Anterior cingulate cortex (tissue), 58 donors: ENCODE measurements around the gene LRRC27.

Experiments used
- DNase-seq, 58 donors: peaks; one replicate each; lab custom pipeline; 2025; lab: John Stamatoyannopoulos, UW

LRRC27 gene

DNA sequence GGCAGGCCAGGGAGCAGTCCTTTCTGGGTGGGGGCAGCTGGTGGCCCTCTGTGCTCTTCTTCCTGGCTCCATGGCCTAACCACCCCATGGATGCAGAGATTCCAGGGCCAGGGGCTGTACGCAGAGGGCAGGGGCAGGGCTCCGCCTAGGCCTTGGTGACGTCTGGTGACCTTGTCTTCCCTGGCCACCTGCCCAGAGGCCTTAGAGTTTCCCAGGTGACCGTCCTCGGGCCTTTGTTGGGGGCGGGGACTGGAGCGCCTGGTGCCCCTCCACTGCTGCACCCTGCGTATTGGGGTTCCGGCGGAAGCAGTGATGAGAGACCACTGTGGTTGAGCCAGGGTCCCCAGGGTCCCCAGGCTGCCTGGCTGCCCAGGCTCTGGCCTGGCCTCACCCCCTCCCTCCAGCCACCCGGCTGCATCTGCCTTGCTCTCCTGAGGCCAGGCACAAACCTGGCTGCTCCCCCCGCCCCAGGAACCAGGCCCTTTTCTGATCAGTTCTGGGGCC lies 75.3 kb downstream of the LRRC27 start:
- DNase-seq: no peak

- DNase-seq: peak in 6 of 58 donors; percentile 28 to 52 (median 40)
These were observed 75.9 kb downstream of the LRRC27 start for GRCh38 chr10:132407846-132408278.

DNA sequence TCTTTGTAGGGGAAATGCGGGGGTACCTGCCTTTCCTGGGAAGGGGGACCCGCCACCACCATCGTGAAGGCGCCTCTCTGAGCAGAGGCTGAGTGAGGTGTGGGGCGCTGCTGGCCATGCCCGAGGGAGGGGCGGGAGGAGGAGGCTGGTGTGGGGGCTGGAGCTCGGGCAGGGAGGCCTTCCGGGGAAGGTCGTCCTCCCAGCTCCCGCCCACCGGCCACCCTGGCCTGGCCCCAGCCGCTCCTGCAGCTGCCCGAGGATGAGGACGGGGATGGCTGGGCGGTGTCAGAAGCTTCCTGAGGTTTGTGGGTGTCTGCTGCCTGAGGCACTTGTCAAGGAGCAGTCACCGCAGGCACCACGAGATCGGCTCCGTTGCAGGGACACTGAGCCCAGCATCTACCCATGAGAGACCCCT lies 76.4 kb downstream of the LRRC27 start:
- no peak for DNase-seq

- DNase-seq: no peak
These were observed 77.1 kb downstream of the LRRC27 start for GRCh38 chr10:132408823-132409666.

DNA sequence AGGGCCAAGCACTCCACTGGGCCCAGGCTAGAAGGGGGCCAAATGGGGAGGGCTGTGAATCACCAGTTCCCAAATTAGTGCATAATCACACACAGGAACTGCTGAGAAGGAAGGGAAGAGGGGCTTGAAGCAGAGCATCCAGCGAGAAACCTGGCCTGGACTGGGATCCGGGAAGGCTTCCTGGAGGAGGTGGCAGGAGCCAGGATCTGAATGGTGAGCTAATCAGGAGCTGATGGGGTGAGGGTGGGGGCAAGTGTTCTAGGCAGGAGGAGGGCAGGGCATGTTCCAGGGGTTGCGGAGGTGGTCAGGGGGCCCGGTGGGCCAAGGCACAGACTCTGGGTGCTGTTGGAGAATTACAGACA lies 77.7 kb downstream of the LRRC27 start:
- no peak for DNase-seq

DNA sequence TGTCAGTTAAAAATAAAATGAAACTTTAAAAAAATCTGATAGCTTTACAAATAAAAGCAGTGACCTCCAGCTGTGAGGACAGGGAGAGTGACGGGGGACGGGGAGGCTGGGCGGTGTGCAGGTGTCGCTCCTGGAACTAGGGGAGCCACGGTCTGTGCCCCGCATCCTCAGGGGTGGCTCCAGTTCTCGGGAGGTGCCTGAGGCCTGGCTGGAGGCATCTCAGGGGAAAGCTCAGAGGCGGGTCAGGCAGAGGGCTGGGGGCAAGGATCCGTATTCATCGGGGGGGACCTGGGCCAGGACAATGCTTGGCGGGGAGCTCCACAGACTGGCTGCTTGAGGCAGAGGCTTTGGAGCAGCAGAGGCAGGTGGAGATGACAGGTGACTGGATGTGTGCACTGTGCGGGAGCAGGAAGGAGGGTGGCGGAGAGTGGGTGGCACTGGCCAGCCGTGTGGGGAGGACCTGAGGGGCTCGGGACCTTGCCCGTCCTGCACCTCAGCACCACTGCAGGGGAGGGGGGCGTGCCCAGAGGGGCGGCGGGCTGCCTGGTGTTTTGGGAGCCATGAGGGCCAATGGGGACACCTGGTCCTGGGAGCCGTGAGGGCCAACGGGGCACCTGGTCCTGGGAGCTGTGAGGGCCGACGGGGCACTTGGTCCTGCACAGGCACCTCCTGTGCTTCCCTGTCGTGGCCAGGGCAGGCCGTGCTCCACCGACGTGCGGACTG lies 78.2 kb downstream of the LRRC27 start:
- no peak for DNase-seq

GRCh38 chr10:132410779-132411532 lies 79.0 kb downstream of the LRRC27 start:
- DNase-seq: no peak

DNA sequence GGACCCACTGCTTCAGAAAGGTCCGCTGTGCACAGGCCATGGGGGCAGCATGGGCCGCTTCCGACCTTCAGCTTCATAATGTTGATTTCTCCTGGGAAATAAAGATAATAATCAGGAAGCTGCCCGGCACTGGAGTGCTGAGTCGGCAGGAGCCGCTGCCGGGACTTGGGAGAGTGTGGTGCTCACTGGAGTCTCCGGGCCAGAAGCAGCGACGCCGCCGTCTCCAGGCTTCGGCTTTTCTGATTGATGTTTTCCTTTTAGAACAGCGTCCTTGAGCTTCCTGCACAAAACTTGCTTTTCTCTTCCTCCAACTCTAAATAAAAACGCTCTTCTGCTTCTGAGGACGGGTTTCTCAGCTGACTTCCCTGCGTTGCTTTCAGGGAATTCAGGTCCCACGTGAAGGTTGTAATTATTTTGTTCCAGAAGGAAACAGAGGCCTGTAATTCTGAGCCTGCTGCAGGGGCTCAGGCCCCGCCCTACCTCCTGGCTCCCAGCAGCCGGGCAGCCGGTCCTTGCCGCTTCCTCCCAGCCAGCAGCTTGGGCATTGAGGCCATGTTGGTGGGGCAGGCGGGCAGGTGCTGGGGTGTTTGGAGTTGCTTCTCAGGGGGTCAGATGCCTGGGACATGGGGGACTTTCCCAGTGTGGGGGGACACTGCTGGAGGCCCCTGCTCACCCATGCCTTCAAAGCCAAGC lies 79.7 kb downstream of the LRRC27 start:
- DNase-seq: peak in 4 of 58 donors; percentile 25 to 44 (median 34)

DNA sequence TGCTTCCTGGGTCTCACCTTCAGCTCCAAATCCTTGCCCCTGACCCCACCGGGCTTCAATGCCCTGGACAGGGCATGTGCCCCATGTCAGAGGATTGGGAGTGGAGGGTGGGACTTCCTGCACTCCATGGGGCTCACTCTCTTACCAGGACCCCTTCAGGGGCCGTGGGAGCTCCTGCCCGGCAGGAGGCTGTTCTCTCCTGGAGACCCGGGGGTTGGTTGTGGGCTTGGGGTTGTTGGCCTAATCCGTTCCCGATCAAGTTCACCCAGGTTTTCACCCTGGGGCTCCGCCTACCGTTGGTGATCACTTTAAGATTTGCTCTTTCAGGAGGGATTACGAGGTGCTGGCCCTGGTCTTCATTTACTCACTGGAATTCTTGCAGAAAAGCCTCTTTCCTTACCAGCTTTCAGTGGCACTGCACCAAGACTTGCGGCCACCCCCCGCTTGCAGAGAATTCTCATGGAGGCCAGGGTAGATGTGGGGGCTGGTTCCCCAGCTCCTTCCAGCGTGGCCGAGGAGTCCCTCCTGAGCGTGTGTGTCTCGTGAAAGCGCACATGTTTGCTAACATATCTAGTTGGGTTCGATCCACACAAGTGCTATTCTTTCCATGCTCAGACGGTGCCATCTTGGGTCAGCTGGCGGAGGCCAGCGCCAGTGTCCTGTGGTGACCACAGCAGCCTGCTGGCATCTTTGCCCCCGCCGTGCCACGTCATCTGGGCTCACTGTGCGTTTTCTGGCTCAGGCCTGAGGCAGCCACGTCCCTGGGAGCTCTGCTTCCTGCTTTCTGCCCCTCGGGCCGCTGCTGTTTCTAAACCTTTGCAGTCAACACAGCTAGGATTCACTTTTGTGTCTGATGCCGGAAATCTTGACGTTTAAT lies 80.6 kb downstream of the LRRC27 start:
- DNase-seq: no peak

DNA sequence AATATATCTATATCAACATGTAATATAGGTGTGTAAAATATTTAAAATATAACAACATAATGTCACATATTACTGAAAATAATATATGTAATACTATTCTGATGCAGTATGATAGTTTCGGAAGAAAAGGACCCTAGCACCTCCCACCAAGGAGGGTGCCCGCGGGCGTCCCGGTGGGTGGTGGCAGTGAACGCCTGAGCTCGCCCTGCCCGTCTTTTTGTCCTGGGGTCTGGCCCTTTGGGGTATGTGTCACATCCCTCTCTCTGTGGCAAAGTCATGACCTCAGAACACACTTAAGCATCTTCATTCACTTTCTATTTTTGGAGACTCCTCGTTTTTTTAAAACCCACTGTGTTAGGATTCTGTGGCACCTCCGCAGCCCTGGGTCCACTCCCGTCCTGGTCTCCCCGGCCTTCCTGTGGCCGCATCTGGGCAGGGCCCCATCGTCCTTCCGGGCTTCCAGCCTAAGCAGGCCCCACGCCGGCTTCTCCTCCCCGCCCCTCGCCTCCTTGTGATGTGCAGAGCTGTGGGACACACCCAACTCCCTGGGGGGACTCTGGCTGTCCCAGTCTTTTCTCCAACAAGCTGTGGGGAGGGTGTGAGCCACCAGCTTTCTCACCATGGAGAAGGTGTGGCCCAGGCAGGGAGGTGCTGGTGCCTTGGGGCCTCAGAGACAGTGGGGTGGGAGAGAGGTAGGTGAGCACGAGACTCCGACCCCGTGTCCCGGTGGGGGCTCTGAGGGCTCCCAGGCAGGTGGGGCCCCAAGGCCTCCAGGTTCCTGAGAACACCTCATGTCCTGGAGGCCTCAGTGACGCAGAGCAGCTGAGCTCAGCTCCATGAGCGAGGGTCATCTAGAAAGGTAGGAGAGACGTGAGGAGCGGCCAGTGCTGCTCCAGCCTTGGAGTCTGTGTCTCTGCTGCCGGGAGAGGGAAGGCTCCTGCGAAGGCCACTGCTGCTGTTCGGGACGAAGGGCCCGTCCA lies 81.5 kb downstream of the LRRC27 start:
- no peak for DNase-seq

DNA sequence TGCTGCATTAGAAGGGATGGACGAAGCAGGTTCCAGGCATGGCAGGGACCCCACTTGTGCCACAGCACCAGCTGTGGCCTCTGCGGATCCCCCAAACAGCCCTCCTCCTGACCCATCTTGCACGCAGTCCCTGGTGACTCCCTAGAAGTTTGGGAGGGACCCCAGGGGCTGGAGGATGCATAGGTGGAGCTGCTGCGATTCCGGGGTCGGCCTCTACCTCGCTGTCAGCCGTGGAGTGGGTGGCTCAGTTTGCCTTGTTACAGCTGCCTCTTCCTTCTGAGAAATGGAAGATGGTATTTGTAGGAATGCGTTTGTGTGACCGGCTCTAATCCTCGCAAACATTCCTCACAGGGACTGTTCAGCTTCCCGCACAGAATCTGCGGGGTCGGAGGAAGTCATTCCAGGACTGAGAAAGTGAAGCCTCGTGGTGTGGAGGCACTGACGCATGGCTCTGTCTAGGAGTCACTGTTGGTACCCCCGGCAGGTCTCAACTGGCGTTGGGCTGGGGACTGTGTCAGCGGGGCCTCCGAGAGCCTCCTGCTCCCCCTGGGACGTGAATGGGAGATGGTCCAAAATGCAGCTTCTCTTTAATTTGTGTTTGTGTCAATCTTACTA lies 82.5 kb downstream of the LRRC27 start:
- DNase-seq: no peak

DNA sequence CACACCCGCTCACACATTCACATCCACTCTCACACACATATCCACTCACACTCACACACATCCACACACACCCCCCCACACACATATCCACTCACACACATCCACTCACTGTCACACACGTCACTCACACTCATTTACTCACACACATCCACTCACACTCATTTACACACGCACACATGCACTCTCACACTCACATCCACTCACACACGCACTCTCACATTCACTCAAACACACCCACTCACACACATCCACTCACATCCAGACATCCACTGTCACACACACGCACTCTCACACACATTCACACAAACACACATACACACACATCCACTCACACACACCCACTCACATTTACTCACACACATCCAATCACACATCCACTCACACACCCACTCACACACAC lies 83.3 kb downstream of the LRRC27 start:
- no peak for DNase-seq

- no peak for DNase-seq
These were observed 84.0 kb downstream of the LRRC27 start for GRCh38 chr10:132415956-132416355.

DNA sequence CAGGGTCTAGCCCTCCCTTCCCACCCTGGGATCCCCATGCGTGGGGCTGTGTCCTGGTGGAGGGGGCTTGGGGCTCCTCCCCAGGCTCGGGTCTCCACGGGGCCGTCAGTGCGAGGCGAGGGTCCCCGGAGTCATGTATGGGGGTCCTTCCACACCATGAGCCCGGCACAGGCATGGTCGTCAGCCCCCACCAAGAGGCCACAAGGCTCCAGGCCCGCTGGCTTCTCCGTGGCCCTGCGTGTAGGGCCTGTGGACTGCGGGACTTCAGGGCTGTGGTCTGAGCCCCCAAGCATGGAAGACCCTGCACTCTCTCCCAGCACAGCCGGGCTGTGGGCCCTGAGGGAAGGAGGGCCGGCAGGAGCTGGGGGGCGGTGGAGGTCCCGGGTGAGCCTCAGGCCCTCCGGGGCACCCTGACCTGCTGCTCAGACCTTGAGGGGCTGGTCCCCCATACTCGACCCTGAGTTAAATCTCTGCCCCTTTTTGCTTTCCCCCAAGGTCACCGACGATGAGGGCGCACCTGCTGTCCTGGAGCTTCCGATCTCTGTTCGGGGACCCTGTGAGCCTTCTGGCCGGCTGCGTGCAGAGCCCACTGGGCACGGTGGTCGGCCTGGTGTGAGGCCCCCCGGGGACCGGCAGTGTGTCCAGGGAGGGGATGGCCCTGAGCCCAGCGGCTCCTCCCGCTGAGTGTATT lies 84.7 kb downstream of the LRRC27 start:
- DNase-seq: no peak

DNA sequence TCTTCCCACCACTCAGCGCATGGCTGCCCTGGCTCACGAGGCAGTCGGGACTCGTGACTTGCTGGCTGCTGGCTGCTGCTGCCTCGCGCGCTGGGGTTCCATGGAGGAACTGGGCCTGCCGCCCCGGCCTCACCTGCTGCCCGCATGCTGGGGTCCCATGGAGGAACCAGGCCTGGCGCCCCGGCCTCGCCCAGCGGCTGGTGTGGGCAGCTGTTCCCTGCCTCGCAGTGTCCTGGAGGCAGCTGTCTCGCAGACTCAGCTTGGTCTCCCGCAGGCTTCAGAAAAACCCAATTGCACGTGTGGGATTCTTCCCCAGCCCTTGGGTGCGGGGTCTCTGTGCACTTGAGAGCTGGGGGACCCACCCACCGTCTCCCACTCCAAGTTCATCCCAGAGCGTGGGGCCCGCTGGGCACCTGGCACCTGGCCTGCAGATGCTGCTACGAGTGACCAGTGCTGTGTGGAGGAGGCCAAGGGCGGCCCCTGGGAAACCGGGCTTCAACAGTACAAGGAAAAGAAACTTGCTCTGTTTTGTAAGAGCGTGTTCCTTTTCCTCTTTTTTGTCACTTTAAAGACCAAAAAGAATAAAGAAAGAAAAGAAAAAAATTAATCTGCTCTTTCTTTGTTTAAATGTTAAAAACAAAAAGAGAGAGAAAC lies 85.4 kb downstream of the LRRC27 start:
- no peak for DNase-seq

DNA sequence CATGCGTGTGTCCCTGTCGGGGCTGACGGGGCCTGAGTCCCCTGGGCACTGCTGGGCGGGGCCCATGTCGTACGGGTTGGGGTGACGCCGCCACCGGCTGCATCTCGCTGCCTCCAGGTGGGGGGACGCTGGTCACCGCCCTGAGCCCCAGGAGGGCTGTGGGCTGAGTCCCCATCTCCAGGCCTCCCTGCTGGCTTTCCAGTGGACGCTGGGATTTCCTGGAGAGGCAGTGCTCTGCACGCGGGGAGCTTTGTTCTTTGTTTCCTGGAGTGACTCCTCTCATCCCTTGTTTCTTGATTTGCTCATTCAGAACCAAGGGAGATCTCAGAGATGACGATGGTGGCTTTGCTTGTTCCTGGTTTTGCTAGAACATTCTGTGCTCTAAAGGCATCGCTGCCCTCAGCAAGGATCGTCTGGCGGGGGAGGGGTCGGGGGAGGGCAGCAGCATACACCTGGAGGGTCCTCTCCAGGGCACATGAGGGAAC lies 86.0 kb downstream of the LRRC27 start:
- DNase-seq: no peak
